ENCODE results near the gene PP2D1.

PP2D1 gene

GRCh38 chr3:20012164-20012563 lies at the start of gene PP2D1:
TSS of gene PP2D1 (minus strand) at chr3:20012264. CDS start at chr3:20012072, 192 bp downstream.
- no peaks in the 10 kb centered on the region for H3K36me3 ChIP-seq (ENCODE audit: insufficient read depth, low read depth, low read length)
- no peaks in the 10 kb centered on the region for H3K4me1 ChIP-seq (ENCODE audit: insufficient read depth, low read length)
- H3K4me3 ChIP-seq (ENCODE audit: low read length) = no peak within 1 kb of the TSS
- no peaks in the 10 kb centered on the region for H3K27me3 ChIP-seq (ENCODE audit: insufficient read depth, low read length)
- no peak within 1 kb of the TSS for H3K27ac ChIP-seq (ENCODE audit: low read length)
- H3K9me3 ChIP-seq (ENCODE audit: insufficient read depth, low read depth, low read length) = no peaks in the 10 kb centered on the region
- no peak within 1 kb of the TSS for H3K9ac ChIP-seq (ENCODE audit: low read depth, low read length)

- Histone ChIP-seq H3K9ac (ENCODE audit: low read depth, low read length) (no peak overlapping the region), H3K4me1 (ENCODE audit: insufficient read depth, low read length) (no peaks in the 10 kb centered on the region), H3K36me3 (ENCODE audit: insufficient read depth, low read depth, low read length) (no peaks in the 10 kb centered on the region), H3K27me3 (ENCODE audit: insufficient read depth, low read length) (no peaks in the 10 kb centered on the region; the same call in 1 of the 2 replicates), H3K4me3 (ENCODE audit: low read length) (no peak overlapping the region), H3K9me3 (ENCODE audit: insufficient read depth, low read depth, low read length) (no peaks in the 10 kb centered on the region), H3K27ac (ENCODE audit: low read length) (no peak overlapping the region)
Observed at GRCh38 chr3:20060974-20061685, 49.1 kb upstream of the PP2D1 start.

- H3K4me1 ChIP-seq (ENCODE audit: insufficient read depth, low read length) = peaks cover 3% of the 10 kb centered on the region; the same call in 1 of the 2 replicates
- no peaks in the 10 kb centered on the region for H3K9me3 ChIP-seq (ENCODE audit: insufficient read depth, low read depth, low read length)
- no peaks in the 10 kb centered on the region for H3K27me3 ChIP-seq (ENCODE audit: insufficient read depth, low read length)
- H3K27ac ChIP-seq (ENCODE audit: low read length) = no peak overlapping the region
- no peak overlapping the region for H3K9ac ChIP-seq (ENCODE audit: low read depth, low read length)
- no peaks in the 10 kb centered on the region for H3K36me3 ChIP-seq (ENCODE audit: insufficient read depth, low read depth, low read length)
- no peak overlapping the region for H3K4me3 ChIP-seq (ENCODE audit: low read length)
Observed at GRCh38 chr3:20059929-20060328, 47.9 kb upstream of the PP2D1 start.

- no peaks in the 10 kb centered on the region for H3K9me3 ChIP-seq (ENCODE audit: insufficient read depth, low read depth, low read length)
- H3K4me1 ChIP-seq (ENCODE audit: insufficient read depth, low read length) = peaks cover 7% of the 10 kb centered on the region; the same call in 1 of the 2 replicates
- H3K27me3 ChIP-seq (ENCODE audit: insufficient read depth, low read length) = no peaks in the 10 kb centered on the region
- no peak overlapping the region for H3K4me3 ChIP-seq (ENCODE audit: low read length)
- H3K27ac ChIP-seq (ENCODE audit: low read length) = no peak overlapping the region
- H3K9ac ChIP-seq (ENCODE audit: low read depth, low read length) = no peak overlapping the region
- no peaks in the 10 kb centered on the region for H3K36me3 ChIP-seq (ENCODE audit: insufficient read depth, low read depth, low read length)
Observed at GRCh38 chr3:20057612-20058180, 45.6 kb upstream of the PP2D1 start.

- Histone ChIP-seq H3K36me3 (ENCODE audit: insufficient read depth, low read depth, low read length) (no peaks in the 10 kb centered on the region), H3K9me3 (ENCODE audit: insufficient read depth, low read depth, low read length) (no peaks in the 10 kb centered on the region), H3K4me1 (ENCODE audit: insufficient read depth, low read length) (peaks cover 7% of the 10 kb centered on the region; the same call in 1 of the 2 replicates), H3K27me3 (ENCODE audit: insufficient read depth, low read length) (no peaks in the 10 kb centered on the region), H3K27ac (ENCODE audit: low read length) (no peak overlapping the region), H3K4me3 (ENCODE audit: low read length) (no peak overlapping the region), H3K9ac (ENCODE audit: low read depth, low read length) (no peak overlapping the region)
Observed at GRCh38 chr3:20056725-20057611, 44.9 kb upstream of the PP2D1 start.

GRCh38 chr3:20055842-20056241 lies 43.8 kb upstream of the PP2D1 start:
- H3K27ac ChIP-seq (ENCODE audit: low read length) = no peak overlapping the region
- H3K4me1 ChIP-seq (ENCODE audit: insufficient read depth, low read length) = peaks cover 7% of the 10 kb centered on the region; the same call in 1 of the 2 replicates
- no peaks in the 10 kb centered on the region for H3K27me3 ChIP-seq (ENCODE audit: insufficient read depth, low read length)

GRCh38 chr3:20055020-20055775 lies 43.1 kb upstream of the PP2D1 start:
- no peak overlapping the region for H3K9ac ChIP-seq (ENCODE audit: low read depth, low read length)
- H3K4me1 ChIP-seq (ENCODE audit: insufficient read depth, low read length) = peaks cover 7% of the 10 kb centered on the region; the same call in 1 of the 2 replicates
- H3K27me3 ChIP-seq (ENCODE audit: insufficient read depth, low read length) = no peaks in the 10 kb centered on the region
- no peak overlapping the region for H3K4me3 ChIP-seq (ENCODE audit: low read length)
- H3K9me3 ChIP-seq (ENCODE audit: insufficient read depth, low read depth, low read length) = no peaks in the 10 kb centered on the region
- no peaks in the 10 kb centered on the region for H3K36me3 ChIP-seq (ENCODE audit: insufficient read depth, low read depth, low read length)
- H3K27ac ChIP-seq (ENCODE audit: low read length) = no peak overlapping the region

More at GRCh38 chr3:20055842-20056241, 43.8 kb upstream of the PP2D1 start:
- Histone ChIP-seq H3K9me3 (ENCODE audit: insufficient read depth, low read depth, low read length) (no peaks in the 10 kb centered on the region), H3K9ac (ENCODE audit: low read depth, low read length) (no peak overlapping the region), H3K4me3 (ENCODE audit: low read length) (no peak overlapping the region), H3K36me3 (ENCODE audit: insufficient read depth, low read depth, low read length) (no peaks in the 10 kb centered on the region)

GRCh38 chr3:20054549-20054987 lies 42.5 kb upstream of the PP2D1 start:
- Histone ChIP-seq H3K4me3 (ENCODE audit: low read length) (no peak overlapping the region), H3K36me3 (ENCODE audit: insufficient read depth, low read depth, low read length) (no peaks in the 10 kb centered on the region), H3K9ac (ENCODE audit: low read depth, low read length) (no peak overlapping the region), H3K27ac (ENCODE audit: low read length) (no peak overlapping the region), H3K27me3 (ENCODE audit: insufficient read depth, low read length) (no peaks in the 10 kb centered on the region), H3K4me1 (ENCODE audit: insufficient read depth, low read length) (peaks cover 7% of the 10 kb centered on the region; the same call in 1 of the 2 replicates), H3K9me3 (ENCODE audit: insufficient read depth, low read depth, low read length) (no peaks in the 10 kb centered on the region)

- H3K27me3 ChIP-seq (ENCODE audit: insufficient read depth, low read length) = no peaks in the 10 kb centered on the region
- no peak overlapping the region for H3K9ac ChIP-seq (ENCODE audit: low read depth, low read length)
- no peaks in the 10 kb centered on the region for H3K9me3 ChIP-seq (ENCODE audit: insufficient read depth, low read depth, low read length)
- H3K4me3 ChIP-seq (ENCODE audit: low read length) = no peak overlapping the region
- H3K4me1 ChIP-seq (ENCODE audit: insufficient read depth, low read length) = peaks cover 7% of the 10 kb centered on the region; the same call in 1 of the 2 replicates
- no peaks in the 10 kb centered on the region for H3K36me3 ChIP-seq (ENCODE audit: insufficient read depth, low read depth, low read length)
- H3K27ac ChIP-seq (ENCODE audit: low read length) = no peak overlapping the region
Observed at GRCh38 chr3:20052851-20053250, 40.8 kb upstream of the PP2D1 start.

GRCh38 chr3:20051123-20051806 lies 39.2 kb upstream of the PP2D1 start:
- no peaks in the 10 kb centered on the region for H3K27me3 ChIP-seq (ENCODE audit: insufficient read depth, low read length)
- H3K4me1 ChIP-seq (ENCODE audit: insufficient read depth, low read length) = peaks cover 7% of the 10 kb centered on the region; the same call in 1 of the 2 replicates
- H3K9me3 ChIP-seq (ENCODE audit: insufficient read depth, low read depth, low read length) = no peaks in the 10 kb centered on the region
- H3K9ac ChIP-seq (ENCODE audit: low read depth, low read length) = no peak overlapping the region
- no peak overlapping the region for H3K4me3 ChIP-seq (ENCODE audit: low read length)
- no peaks in the 10 kb centered on the region for H3K36me3 ChIP-seq (ENCODE audit: insufficient read depth, low read depth, low read length)
- H3K27ac ChIP-seq (ENCODE audit: low read length) = no peak overlapping the region

All from iPS-20b (cell line).